Upper lobe of right lung (tissue), 1 donor: ENCODE data around the gene ITPRID2. TPM values are rescaled to one million over a fixed set of nuclear protein-coding genes. Genes with fewer than 3 reads are reported as not detected.

Experiments used
- ATAC-seq: fragments of 200-7000 bp; cut with Tn5 transposase; one replicate; pipeline ENCODE4 v1.9.1; 2020; ENCODE audit warnings: mild to moderate bottlenecking, moderate library complexity
- DNase-seq: peaks from one replicate; pipeline ENCODE4 v3.0.0-alpha.2; 2020
- H3K27ac ChIP-seq: fragments of 200-600 bp; one replicate; pipeline ENCODE4 v1.8.0; 2022
- H3K27me3 ChIP-seq: fragments of 200-600 bp; one replicate; pipeline ENCODE4 v1.8.0; 2022; ENCODE audit warnings: mild to moderate bottlenecking
- H3K36me3 ChIP-seq: fragments of 200-600 bp; one replicate; pipeline ENCODE4 v1.8.0; 2022
- H3K4me1 ChIP-seq: fragments of 200-600 bp; one replicate; pipeline ENCODE4 v1.8.0; 2022
- H3K4me3 ChIP-seq: fragments of 200-600 bp; one replicate; pipeline ENCODE4 v1.8.0; 2022; ENCODE audit warnings: mild to moderate bottlenecking
- H3K9me3 ChIP-seq: fragments of 200-600 bp; one replicate; pipeline ENCODE4 v1.8.0; 2022
- intact Hi-C: fragments of 100-400 bp; cut with DNase I; formaldehyde crosslinking; loops from one replicate; pipeline ENCODE4 v1.11.0; 2022
- total RNA-seq: library from RNA; stranded (reverse); fragmentation: NEBNext Ultra II Directional; extraction: Animal tissue kit (Norgen Biotek cat#: 25700); gene quantifications from one replicate; pipeline ENCODE4 v1.2.1, GENCODE V29; 2021
- TF ChIP-seq, protein P1 (sequence below): fragments of 200-600 bp; IDR thresholded peaks from one replicate; pipeline ENCODE4 v1.8.0; 2022; ENCODE audit warnings: antibody characterized with exemption
- donor health status: DM: no; HTN: yes; CAD: no; lungs with severe emphysema.

Gene ITPRID2
- total RNA-seq, 1 donor from 2014 or later: 242 TPM

DNA sequence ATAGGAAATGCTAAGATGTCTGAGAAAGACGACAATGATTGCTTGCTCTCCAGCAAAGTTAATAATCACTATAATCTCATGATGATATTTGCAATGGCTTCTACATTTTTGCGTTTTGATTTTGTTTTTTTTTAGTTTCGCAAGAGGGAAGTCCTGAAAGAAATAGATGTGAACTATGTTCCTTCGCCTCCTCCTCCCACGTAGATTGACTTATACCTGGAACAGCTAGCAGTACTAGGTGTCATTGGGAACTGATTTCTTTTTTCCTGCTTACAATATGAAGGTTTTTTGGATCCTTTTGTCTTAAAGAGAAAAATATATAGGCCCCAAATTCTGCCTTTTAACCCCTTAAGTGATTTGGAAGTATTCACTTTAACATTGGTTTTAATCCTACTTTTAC, 26.7 kb downstream of the ITPRID2 start:
- peaks cover 99% of the 10 kb centered on the region for H3K36me3 ChIP-seq
- no peaks in the 10 kb centered on the region for H3K27me3 ChIP-seq
- no peaks in the 10 kb centered on the region for H3K9me3 ChIP-seq
- intact Hi-C loops: no loop called here
- H3K4me1 ChIP-seq: no peaks in the 10 kb centered on the region
- H3K27ac ChIP-seq: no peak overlapping the region
- ATAC-seq: no peak
- TF ChIP-seq, protein P1, sequence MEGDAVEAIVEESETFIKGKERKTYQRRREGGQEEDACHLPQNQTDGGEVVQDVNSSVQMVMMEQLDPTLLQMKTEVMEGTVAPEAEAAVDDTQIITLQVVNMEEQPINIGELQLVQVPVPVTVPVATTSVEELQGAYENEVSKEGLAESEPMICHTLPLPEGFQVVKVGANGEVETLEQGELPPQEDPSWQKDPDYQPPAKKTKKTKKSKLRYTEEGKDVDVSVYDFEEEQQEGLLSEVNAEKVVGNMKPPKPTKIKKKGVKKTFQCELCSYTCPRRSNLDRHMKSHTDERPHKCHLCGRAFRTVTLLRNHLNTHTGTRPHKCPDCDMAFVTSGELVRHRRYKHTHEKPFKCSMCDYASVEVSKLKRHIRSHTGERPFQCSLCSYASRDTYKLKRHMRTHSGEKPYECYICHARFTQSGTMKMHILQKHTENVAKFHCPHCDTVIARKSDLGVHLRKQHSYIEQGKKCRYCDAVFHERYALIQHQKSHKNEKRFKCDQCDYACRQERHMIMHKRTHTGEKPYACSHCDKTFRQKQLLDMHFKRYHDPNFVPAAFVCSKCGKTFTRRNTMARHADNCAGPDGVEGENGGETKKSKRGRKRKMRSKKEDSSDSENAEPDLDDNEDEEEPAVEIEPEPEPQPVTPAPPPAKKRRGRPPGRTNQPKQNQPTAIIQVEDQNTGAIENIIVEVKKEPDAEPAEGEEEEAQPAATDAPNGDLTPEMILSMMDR: no peak
- H3K4me3 ChIP-seq: no peak overlapping the region
- no peak for DNase-seq

DNA sequence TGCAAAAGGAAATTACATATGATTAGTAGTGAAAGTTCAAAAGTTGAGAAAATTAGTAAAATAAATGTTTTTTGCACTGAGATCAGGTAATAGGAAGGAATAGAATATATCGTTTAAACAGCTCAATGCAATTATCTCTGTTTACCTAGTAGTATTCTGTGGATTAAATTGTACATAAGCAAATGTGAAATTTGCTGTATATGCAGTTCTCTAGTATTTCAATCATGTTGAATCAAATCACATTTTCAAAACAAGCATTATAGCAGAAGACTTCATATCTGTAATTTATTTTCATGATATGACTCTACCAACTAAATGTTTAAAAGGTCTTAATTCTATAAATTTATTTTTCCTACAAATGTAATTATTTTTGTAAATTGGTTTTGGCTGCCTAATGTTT, 31.6 kb downstream of the ITPRID2 start:
- DNase-seq (no peak), ATAC-seq (no peak)
- Histone ChIP-seq H3K4me3 (no peak overlapping the region), H3K36me3 (peaks cover 76% of the 10 kb centered on the region), H3K9me3 (no peaks in the 10 kb centered on the region), H3K27ac (no peak overlapping the region), H3K4me1 (peaks cover 7% of the 10 kb centered on the region), H3K27me3 (no peaks in the 10 kb centered on the region)
- TF ChIP-seq, protein P1: no peak
- intact Hi-C loops: no loop called here

DNA sequence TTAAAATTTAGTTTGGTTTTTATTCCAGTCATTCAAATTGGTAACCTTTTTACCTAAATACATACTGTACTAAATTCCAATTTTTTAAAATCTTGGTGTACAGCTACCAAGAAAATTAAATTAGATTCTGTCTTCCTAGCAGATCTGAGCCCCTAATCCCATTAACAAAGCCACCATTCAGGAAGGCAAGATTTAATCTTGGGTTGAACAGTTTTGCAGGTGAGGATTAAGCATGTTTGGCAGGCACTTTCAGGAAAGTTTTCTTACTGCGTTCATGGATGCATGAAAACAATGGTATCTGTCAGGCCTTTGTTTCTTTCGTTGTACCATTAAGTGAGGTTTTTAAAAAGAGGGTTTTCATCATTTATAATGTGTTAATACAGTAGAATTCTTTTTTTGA, 32.8 kb downstream of the ITPRID2 start:
- Histone ChIP-seq H3K4me1 (peaks cover 7% of the 10 kb centered on the region), H3K9me3 (no peaks in the 10 kb centered on the region), H3K27me3 (no peaks in the 10 kb centered on the region), H3K27ac (no peak overlapping the region), H3K4me3 (no peak overlapping the region), H3K36me3 (peaks cover 74% of the 10 kb centered on the region)
- intact Hi-C loops: no loop called here
- DNase-seq (no peak), ATAC-seq (no peak)
- TF ChIP-seq, protein P1: no peak

DNA sequence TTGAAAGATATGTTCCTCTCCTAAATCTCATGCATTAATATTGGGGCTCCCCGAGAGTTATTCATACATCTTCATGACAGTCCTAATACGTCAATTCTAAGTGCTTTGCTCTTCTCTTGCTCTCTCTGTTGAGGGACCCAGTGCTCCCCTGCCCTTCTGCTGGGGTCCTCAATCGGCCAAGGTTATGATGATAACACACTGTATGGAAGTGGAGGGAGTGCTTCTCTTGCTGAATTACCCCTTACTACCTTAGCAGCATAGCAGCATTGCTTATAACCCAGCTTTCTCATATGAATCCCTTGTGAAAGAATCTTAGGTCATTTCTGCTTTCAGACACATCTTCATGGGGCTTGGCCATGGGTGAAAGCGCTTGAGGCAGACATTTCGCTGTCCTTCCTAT, 43.2 kb downstream of the ITPRID2 start:
- H3K9me3 ChIP-seq: no peaks in the 10 kb centered on the region
- TF ChIP-seq, protein P1: no peak
- ATAC-seq (no peak), DNase-seq (no peak)
- peaks cover 9% of the 10 kb centered on the region for H3K36me3 ChIP-seq
- H3K27me3 ChIP-seq: no peaks in the 10 kb centered on the region
- H3K4me1 ChIP-seq: no peaks in the 10 kb centered on the region
- no peak overlapping the region for H3K4me3 ChIP-seq
- intact Hi-C loops: no loop called here
- H3K27ac ChIP-seq: no peak overlapping the region

DNA sequence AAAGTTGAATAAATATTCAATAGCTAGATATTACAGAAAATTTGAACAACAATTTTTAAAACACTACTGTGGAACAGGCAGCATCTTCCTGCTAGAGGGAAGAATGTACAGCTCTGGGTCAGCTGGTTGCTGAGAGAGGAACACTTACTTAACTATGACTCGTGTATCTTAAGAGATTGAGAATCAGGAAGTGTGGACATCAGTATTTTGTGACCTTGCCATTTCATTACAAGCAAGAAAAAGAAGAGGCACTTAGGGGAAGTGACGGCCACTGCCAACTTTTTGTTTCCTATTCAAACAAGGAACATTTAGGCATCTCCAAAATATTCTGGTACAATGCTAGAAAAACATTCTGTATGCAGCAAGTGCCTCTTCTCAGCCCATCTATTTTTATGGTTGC, 45.9 kb downstream of the ITPRID2 start:
- no peak overlapping the region for H3K27ac ChIP-seq
- peak; percentile 97 for ATAC-seq
- DNase-seq: no peak

More for the DNA sequence above, 45.9 kb downstream of the ITPRID2 start:
- Histone ChIP-seq H3K36me3 (no peaks in the 10 kb centered on the region), H3K27me3 (no peaks in the 10 kb centered on the region), H3K9me3 (no peaks in the 10 kb centered on the region), H3K4me1 (no peaks in the 10 kb centered on the region), H3K4me3 (no peak overlapping the region)
- TF ChIP-seq, protein P1: no peak
- intact Hi-C loops: no loop called here
